Measurements from ENCODE around the gene RELN.

DNA sequence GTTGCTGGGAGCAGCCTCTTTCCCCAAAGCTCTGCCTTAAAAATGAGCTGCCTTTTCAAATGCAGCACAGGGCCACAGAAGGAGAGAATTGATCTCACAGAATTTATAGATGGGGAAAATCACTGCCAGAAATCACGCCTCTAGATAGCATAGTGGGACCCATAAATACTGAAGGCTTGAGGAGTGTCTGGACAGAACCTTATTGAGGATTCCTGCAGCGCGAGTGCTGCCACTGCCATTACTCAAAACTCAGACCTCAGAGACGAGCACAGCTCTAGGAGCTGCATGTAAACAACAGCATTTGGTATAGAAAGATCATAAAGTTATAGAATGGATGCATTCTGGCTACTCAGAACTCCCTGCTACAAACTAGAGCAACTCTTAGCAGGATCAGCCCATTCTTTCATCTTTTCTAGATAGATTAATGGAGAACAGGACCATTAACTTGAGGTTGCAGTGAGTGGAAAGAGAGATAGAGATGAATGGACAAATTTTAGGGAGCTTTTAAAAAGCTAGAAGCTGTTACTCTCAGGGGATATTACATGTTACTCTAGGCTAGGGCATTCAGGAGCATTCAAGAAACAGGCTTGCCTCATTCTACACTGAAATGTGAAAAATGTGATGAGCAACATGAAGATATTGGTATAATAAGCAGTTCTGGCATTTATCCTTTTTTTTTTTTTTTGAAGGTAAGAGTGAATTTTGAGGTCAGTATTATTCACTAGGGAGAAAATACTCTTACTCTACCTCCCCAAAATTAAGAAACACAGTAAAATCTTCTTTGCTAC is 276.3 kb downstream of the RELN start:
- TF ChIP-seq, protein P1, sequence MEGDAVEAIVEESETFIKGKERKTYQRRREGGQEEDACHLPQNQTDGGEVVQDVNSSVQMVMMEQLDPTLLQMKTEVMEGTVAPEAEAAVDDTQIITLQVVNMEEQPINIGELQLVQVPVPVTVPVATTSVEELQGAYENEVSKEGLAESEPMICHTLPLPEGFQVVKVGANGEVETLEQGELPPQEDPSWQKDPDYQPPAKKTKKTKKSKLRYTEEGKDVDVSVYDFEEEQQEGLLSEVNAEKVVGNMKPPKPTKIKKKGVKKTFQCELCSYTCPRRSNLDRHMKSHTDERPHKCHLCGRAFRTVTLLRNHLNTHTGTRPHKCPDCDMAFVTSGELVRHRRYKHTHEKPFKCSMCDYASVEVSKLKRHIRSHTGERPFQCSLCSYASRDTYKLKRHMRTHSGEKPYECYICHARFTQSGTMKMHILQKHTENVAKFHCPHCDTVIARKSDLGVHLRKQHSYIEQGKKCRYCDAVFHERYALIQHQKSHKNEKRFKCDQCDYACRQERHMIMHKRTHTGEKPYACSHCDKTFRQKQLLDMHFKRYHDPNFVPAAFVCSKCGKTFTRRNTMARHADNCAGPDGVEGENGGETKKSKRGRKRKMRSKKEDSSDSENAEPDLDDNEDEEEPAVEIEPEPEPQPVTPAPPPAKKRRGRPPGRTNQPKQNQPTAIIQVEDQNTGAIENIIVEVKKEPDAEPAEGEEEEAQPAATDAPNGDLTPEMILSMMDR (conservative IDR thresholded peaks at IDR 0.05 in 1 of 2, IDR thresholded peaks at IDR 0.05 in 1 of 2; ENCODE audit: low read depth in 1 of 2, low read length in 2 of 2) = no peak
- no peak for TF ChIP-seq EZH2 (IDR thresholded peaks at IDR 0.05; ENCODE audit: low read length, missing control alignments)

All from fibroblast of lung (primary cell).